ENCODE measurements around the gene SCRN2. TPM values are rescaled to one million over a fixed set of nuclear protein-coding genes. Genes with fewer than 3 reads are reported as not detected.

The SCRN2 gene
- total RNA-seq, 1 donor from 2014 or later: 30.1 TPM

DNA sequence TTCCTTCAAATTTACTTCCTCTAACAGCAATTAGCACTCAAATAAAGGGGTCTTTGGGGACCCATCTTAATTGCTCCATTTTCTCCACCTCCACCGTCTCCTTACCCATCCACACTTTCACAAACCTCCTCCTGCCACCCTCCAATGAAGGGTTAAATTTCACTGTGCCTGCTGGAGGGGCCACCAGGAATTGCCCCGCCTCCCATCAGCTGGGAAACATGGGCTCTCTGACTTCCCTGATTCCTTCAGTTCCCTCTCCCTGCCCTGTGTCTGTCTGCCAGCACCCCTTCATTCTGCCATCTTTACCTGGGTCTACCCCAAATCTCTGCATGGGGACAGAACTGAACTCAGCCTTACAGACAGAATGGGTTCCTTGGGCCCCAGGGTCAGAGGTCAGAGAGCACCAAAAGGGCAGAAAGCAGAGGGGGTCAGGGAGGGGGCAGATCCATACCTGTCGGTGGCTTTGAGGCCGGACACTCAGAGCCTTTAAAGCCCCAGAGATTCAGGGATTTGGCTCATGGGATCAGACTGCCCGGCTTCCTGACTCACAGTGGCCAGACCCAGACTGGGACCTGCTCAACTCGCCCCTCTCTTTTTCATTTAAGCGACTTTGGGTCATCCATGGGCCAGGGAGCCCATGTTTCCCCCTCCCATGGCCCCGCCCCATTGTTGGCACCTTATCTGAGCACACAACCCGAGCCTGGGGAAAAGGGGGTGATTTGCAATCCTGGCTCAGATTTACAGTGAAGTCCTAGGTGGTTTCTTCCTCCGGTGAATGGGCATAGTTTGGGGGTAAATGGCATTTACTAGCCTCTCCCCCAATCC lies 37.3 kb upstream of the SCRN2 start:
- H3K27me3 ChIP-seq (ENCODE audit: control insufficient read depth, insufficient read depth, low read length): peaks cover 8% of the 10 kb centered on the region
- DNase-seq (ENCODE audit: low read depth): no peak
- no peak overlapping the region for H3K4me3 ChIP-seq (ENCODE audit: low read depth, low read length)
- TF ChIP-seq, protein P1, sequence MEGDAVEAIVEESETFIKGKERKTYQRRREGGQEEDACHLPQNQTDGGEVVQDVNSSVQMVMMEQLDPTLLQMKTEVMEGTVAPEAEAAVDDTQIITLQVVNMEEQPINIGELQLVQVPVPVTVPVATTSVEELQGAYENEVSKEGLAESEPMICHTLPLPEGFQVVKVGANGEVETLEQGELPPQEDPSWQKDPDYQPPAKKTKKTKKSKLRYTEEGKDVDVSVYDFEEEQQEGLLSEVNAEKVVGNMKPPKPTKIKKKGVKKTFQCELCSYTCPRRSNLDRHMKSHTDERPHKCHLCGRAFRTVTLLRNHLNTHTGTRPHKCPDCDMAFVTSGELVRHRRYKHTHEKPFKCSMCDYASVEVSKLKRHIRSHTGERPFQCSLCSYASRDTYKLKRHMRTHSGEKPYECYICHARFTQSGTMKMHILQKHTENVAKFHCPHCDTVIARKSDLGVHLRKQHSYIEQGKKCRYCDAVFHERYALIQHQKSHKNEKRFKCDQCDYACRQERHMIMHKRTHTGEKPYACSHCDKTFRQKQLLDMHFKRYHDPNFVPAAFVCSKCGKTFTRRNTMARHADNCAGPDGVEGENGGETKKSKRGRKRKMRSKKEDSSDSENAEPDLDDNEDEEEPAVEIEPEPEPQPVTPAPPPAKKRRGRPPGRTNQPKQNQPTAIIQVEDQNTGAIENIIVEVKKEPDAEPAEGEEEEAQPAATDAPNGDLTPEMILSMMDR (IDR thresholded peaks at IDR 0.05; ENCODE audit: insufficient read depth, low read length, poor library complexity, severe bottlenecking): no peak
- no peaks in the 10 kb centered on the region for H3K36me3 ChIP-seq (ENCODE audit: control insufficient read depth, insufficient read depth, low read length)

DNA sequence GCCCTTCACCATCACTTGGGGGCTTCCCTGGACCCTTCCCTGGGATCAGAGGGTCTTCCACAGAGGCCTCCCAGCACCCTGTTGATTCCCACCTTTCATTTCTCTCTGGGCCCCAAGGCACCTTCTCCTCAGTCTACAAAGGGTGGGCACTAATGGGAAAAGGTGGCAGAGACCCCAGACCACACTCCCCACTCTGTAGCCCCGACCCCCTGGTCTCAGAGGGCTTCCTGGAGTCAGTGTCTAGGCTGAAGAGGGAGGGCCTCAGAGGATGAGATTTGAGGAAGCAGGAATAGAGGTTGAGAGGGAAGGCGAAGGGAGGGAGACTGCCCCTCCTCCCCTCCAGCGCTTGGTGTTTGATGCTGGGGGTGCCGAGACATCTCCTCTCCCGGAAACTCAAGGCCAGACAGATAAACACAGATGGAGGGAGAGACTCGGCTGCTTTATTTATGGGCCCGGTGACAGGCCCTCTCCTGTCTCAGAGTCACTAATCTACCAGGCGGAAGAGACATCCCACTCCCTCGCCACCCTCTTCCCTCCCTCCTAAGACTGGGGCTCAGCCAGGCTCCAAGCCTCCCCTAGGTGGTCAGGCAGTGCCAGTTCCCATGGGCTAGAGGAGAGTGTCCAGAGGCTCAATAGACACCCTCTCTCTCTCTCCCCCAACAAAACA lies 36.4 kb upstream of the SCRN2 start:
- Histone ChIP-seq H3K36me3 (ENCODE audit: control insufficient read depth, insufficient read depth, low read length) (no peaks in the 10 kb centered on the region), H3K4me3 (ENCODE audit: low read depth, low read length) (no peak overlapping the region), H3K27me3 (ENCODE audit: control insufficient read depth, insufficient read depth, low read length) (peaks cover 13% of the 10 kb centered on the region)
- no peak for DNase-seq (ENCODE audit: low read depth)
- TF ChIP-seq, protein P1 (IDR thresholded peaks at IDR 0.05; ENCODE audit: insufficient read depth, low read length, poor library complexity, severe bottlenecking): no peak

DNA sequence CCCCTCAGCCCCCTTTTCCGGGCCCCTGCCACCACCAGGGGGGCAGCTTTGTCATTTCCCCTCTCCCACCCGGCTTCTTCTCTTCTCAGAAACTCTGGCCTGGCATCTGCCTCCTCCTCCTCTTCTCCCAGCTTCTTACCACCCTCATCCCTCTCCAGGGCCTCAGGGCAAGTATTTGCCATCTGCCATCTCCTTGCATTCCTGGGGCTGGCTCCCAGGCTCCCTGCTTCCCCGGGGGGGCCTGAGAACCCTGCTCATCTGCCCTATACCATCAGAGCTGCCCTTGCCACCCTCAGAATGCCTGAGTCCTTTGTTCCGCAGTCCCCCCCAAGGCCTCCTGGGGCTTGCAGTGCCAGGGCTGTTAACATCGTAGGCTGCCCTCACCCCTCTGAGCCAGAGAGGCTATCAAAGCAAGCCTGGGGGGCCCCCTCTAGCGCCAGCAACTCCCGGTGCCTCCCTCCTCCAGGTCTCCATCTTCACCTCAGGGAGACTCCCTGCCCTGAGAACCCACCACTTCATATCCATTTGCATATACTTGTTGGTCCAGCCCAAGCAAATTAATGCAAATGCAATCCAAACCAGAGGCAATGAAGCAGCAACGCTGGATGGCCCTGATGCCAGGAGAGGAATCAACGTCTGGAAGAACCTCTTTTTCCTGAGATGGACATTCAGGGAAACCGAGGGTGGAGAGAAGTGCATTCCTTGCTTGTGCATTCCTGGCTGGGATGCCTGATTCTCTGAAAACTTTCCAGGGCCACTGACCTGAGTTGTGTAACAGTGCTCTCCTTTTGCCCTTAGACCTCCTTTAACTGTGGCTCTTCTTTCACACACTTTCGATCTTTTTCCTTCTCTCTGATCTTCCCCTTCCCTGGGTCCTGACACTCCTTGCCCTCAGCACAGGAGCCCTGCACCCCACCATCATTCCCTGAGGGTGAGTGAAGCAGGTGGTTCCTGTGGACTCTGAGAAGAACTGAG lies 34.2 kb upstream of the SCRN2 start:
- Histone ChIP-seq H3K4me3 (ENCODE audit: low read depth, low read length) (no peak overlapping the region), H3K27me3 (ENCODE audit: control insufficient read depth, insufficient read depth, low read length) (peaks cover 27% of the 10 kb centered on the region), H3K36me3 (ENCODE audit: control insufficient read depth, insufficient read depth, low read length) (no peaks in the 10 kb centered on the region)
- DNase-seq (ENCODE audit: low read depth): no peak
- TF ChIP-seq, protein P1 (IDR thresholded peaks at IDR 0.05; ENCODE audit: insufficient read depth, low read length, poor library complexity, severe bottlenecking): no peak

DNA sequence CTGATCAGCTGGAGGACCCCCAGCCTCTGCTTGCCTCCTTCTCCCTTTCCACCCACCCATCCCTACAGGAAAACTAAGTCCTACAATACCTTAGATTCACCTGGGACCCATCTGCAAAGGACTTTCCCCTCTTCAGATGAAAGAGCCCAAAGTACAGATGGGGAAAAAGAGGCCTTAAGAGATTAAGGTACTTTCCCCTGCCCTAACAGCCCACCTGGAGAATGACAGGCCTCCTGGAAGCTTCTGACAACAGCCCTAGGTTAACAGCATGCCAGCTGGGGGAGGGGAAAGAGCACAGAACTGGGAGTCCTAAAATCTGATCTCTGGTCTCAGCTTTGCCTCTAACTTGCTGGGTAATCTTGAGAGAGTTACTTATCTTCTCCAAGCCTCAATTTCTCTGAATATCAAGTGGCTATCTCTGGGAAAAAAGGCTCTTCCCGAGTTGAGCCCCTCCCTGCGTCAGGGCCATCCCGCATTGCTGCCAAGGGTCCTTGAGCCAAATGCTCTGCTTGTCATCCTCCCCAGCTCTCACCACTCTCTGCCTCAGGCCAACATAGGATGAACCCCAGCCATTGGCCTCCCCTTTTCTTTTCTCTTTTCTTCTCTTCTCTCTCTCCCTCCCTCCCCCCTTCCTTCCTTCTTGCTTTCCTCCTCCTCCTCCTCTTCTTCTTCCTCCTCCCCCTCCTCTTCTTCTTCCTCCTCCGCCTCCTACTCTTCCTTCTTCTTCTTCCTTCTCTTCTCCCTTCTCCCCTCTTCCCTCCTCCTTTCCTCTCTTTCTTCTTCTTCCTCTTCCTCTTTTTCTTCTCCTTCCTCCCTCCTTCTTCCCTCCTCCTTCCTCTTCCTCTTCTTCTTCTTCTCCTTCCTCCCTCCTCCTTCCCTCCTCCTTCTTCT lies 32.4 kb upstream of the SCRN2 start:
- Histone ChIP-seq H3K27me3 (ENCODE audit: control insufficient read depth, insufficient read depth, low read length) (peaks cover 31% of the 10 kb centered on the region), H3K4me3 (ENCODE audit: low read depth, low read length) (no peak overlapping the region), H3K36me3 (ENCODE audit: control insufficient read depth, insufficient read depth, low read length) (no peaks in the 10 kb centered on the region)
- TF ChIP-seq, protein P1 (IDR thresholded peaks at IDR 0.05; ENCODE audit: insufficient read depth, low read length, poor library complexity, severe bottlenecking): no peak
- DNase-seq (ENCODE audit: low read depth): no peak

DNA sequence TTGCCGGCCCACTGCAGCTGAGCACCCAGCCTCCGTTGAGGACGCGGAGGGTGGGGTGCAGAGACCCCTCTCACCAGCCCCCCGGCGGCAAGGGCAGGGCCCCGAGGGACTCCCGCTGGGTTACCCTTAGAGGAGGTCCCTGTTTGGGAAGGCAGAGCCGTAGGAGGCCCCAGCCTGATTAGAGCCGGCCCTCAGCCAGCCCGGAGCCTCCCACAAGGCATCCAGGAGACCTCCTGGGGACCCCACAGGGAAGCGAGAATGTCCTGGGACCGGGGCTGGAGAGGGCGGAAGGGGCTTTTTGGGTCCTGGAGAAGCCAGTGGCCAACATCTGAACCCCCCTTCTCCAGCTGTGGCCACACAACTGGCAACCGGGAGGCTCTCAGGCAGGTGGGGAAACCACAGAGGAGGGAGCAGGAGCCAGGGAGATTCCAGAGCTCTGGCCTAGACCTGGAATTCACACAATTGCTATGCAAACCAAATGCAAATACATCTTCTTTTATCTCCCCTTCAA lies 31.6 kb upstream of the SCRN2 start:
- TF ChIP-seq, protein P1 (IDR thresholded peaks at IDR 0.05; ENCODE audit: insufficient read depth, low read length, poor library complexity, severe bottlenecking): no peak
- Histone ChIP-seq H3K4me3 (ENCODE audit: low read depth, low read length) (no peak overlapping the region), H3K27me3 (ENCODE audit: control insufficient read depth, insufficient read depth, low read length) (peaks cover 31% of the 10 kb centered on the region), H3K36me3 (ENCODE audit: control insufficient read depth, insufficient read depth, low read length) (no peaks in the 10 kb centered on the region)
- DNase-seq (ENCODE audit: low read depth): no peak

Measured in kidney epithelial cell (primary cell).